HG03064 (cell line): Measurements from ENCODE around the gene PMP22.
"Not testable (repeated sequence)": the region's sequence is repeated elsewhere in the genome, so short reads cannot be mapped to it uniquely, and the experiment has no call there.

Source experiments
- ATAC-seq: cut with Tn5 transposase; IDR thresholded peaks from one replicate; pipeline ENCODE4 v1.9.1; 2021; ENCODE audit warnings: low read depth; ENCODE audit not compliant: unreplicated experiment

Gene PMP22

DNA sequence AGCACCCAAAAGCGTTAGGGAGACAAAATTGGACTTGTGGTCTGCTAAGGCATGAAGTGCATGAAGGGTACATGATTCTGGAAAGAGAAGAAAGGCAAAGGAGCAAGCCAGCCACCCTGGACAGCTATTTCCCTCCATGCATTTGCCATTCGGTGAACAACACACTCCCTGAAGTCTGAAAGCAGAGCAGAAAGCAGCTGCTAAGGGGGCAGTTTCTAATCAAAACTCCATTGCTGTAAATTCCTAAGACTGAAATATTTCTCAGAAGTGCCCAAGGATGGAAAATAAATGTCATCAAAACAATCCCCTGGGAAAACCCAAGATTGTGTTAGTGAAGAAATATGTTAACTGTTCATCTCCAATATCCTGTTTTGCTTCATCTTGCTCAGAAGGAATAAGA is 44.3 kb downstream of the PMP22 start:
- ATAC-seq: no peak

DNA sequence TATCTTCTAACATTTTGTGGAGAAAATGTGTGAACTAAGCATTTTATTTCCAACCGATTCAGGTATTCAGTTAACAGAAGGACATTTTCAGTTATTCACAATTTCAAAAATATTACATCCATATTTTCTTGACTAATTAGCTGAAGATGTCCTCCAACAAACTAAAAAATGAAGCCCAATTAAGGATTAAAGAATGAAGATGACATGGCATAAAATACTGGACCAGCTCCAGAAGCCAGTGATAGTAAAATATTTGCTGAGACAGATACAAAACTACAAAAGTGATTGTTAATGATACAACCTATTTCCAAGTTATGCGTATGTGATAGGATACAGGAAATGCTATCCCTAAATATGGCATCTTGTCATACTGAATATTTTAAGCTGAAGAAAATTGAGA is 48.6 kb downstream of the PMP22 start:
- ATAC-seq: no peak

GRCh38 chr17:15213381-15214087 is 51.6 kb downstream of the PMP22 start:
- no peak for ATAC-seq

DNA sequence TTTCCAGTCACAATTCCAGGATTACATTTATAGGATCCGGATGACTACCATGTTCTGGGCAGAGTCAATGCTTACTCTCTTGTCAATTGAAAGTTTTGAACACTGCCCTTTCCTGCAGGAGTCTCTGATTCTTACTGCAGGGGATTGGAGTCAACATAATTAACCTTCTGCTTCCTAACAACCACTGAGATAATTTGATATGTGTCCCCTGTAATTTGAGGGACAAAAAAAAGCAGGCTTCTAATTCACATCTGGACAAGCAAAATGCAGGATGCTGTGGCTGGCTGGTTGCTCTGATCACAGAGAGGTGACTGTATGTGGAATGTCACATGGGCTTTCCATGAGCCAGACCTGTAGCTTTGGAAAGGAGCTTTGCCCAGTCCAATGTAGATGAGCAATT is 54.9 kb downstream of the PMP22 start:
- ATAC-seq: no peak

GRCh38 chr17:15203062-15203461 is 62.1 kb downstream of the PMP22 start:
- ATAC-seq: not testable (repeated sequence)

DNA sequence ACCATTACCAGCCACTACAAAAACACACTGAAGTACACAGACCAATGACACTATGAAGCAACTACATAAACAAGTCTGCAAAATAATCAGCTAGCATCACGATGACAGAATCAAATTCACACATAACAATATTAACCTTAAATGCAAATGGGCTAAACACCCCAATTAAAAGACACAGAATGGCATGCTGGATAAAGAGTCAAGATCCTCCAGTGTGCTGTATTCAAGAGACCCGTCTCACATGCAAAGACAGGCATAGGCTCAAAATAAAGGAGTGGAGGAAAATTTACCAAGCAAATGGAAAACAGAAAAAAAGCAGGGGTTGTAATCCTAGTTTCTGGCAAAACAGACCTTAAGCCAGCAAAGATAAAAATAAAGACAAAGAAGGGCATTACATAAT is 64.6 kb downstream of the PMP22 start:
- ATAC-seq: not testable (repeated sequence)

- no peak for ATAC-seq
These were observed 67.9 kb downstream of the PMP22 start for GRCh38 chr17:15197229-15197628.

DNA sequence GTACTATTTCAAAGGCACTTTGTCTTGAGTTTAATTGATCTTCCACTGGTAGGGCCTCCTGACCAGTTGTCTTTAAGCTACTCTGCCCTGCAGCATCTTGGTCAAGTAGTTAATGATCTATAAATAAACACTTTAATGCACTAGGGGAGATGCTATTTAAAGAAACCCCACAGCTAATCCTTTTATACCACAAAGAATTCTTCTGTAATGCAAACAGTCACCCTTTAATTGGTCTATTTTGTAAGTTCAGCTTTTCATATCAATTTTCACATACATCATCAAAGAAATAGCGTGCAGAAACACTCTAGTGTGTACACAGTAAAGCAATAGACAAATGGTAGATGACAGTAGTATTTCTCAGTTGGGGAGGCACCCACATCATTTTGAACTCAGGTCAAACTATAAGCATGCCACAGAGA is 70.3 kb downstream of the PMP22 start:
- no peak for ATAC-seq

DNA sequence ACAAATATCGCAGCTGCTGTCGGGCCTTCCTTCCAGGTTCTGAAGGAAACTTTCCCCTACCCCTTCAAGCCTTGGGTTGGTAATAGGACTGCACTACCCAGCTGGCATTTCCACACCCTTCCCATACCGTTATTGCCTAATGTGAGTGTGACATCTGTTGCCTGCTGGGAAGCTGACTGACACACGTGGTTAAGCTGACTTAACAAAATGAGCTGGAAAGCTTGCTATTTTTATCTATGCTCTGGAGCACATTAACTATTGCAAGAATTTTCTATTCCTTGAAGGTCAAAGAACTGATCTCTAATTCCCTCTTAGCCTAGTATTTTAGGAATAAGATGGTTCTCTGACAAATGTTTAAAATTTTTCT is 79.5 kb downstream of the PMP22 start:
- no peak for ATAC-seq

GRCh38 chr17:15184872-15185624 is 80.1 kb downstream of the PMP22 start:
- no peak for ATAC-seq

DNA sequence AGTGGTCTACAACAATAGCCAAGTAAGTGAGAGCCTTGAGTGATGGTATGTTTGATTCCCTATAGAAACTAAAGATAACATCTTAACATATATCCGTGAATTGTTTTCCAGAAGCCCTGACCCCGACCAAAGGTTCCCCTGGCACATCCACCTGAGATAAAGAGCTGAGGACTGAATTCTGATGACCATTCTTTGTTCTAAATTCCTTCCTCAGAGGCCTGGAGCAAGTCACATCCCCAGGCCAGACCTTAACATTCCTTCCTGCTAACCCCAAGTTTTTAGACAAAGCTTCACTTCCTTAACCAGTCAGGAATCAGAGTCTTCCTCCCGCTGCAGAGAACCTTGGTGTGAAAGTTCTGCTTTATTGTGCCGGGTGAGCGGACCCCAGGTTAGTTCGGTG is 83.3 kb downstream of the PMP22 start:
- ATAC-seq: no peak

- no peak for ATAC-seq
These were observed 83.8 kb downstream of the PMP22 start for GRCh38 chr17:15181333-15181732.

- no peak for ATAC-seq
These were observed 85.0 kb downstream of the PMP22 start for GRCh38 chr17:15180121-15180561.
